T47D (cell line): ENCODE data around the gene ATXN2.
"Not testable (repeated sequence)": the region's sequence is repeated elsewhere in the genome, so short reads cannot be mapped to it uniquely, and the experiment has no call there.

ENCODE experiments used
- DNase-seq, 2 experiments: peaks; one replicate each; pipeline versions ENCODE4 v3.0.0 to v3.0.0-alpha.2; 2011 to 2012; ENCODE audit warnings: low read depth in 1 of 2, low spot score in 1 of 2
- JUND ChIP-seq: IDR thresholded peaks from 2 replicates; pipeline ENCODE4 v1.6.1; 2012; ENCODE audit warnings: low read depth
- in situ Hi-C: cut with HindIII; loops from 2 replicates; pipeline ENCODE4 v1.10.0; 2016; ENCODE audit warnings: low sequenced_read_pairs, low pct_unique_long_range_greater_than_20kb

ATXN2 gene

DNA sequence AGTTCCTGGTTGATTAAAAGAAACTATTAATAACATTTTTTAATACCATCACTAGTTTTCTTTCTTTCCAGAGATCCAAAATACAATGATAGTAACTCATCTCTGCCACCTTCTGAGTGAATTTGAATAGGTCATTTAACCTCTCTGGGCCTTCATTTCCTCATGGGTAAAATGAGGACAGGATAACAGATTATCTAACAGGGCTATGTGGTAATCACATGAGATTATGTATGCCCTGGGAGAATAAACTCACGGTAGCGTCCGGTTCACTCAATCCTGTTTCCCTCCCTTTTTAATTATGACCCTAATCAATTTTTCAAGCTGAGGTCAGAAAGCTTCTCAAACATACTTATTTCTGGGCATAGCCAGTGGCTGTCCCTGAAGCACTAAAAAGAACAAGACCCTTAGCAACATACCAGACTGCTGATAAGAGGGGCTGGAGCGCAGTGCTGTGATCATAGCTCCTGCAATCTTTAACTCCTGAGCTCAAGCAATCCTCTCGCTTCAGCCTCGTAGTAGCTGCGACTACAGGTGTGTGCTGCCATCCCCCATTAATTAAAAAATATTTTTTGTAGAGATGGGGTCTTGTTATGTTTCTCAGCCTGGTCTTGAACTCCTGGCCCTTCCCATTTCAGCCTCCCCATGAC is 24.2 kb downstream of the ATXN2 start:
- TF ChIP-seq JUND: no peak
- in situ Hi-C loops: no loop called here
- no peak for DNase-seq

DNA sequence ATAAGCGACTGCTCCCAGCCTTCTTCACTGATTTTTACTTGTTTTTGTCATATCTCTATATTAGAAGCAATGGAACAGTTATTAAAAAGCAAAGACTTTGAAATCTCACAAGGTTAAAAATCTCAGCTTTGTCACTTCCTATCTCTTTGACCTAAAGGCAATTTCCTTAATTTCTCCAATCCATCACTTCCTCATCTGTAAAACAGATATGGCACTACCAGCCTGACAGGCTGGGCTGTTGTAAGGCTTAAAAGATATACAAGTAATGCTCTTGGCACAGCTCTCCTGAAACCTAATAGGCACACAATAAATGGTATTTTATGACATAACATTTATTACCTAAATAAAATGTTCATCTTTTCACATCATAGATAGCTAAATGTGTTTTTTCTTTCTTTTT is 25.6 kb downstream of the ATXN2 start:
- no peak for TF ChIP-seq JUND
- no peak for DNase-seq
- in situ Hi-C loops: no loop called here

DNA sequence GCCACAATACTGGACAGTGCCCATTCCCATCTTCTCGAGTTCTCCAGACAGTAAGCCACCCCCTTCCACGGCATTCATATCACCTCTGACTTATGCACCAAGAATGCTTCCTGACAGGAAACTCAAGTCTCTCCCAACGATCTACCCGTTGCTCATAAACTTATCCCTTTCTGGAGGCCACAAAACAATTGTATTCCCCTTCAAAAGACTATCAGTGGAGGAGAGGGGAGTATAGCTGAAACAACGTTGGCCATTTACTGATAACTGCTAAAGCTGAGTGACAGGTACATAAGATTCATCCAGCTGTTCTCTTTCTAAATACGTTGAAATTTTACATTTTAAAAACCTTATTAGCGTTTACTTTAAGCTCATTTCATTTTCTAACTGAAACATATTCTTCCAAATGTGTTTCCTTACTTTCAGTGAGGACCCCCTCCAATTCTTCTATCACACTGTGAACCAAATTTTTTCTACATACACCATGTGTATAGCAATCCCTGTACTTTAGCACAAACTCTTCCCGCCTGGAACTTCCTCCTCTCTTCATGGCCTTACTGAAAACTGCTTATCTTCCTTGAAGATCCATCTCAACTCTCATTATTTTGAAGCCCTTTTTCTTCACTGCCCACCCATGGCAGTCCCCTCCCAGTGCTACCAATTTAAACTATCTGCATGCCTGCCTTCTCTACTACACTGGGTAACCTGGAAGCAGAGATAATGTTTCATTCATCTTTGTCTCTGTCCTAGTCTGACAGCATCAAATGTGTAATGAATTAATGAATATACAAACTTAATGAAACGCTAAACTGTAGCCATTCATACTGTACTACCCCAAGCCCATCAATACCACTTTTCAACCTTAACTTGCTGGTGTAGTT is 28.8 kb downstream of the ATXN2 start:
- peak in 1 of 2 experiments; percentile 59 for DNase-seq
- in situ Hi-C loops: no loop called here
- TF ChIP-seq JUND: 0 out of 2 replicates have a peak, but pooled peaks have one; percentile 32

DNA sequence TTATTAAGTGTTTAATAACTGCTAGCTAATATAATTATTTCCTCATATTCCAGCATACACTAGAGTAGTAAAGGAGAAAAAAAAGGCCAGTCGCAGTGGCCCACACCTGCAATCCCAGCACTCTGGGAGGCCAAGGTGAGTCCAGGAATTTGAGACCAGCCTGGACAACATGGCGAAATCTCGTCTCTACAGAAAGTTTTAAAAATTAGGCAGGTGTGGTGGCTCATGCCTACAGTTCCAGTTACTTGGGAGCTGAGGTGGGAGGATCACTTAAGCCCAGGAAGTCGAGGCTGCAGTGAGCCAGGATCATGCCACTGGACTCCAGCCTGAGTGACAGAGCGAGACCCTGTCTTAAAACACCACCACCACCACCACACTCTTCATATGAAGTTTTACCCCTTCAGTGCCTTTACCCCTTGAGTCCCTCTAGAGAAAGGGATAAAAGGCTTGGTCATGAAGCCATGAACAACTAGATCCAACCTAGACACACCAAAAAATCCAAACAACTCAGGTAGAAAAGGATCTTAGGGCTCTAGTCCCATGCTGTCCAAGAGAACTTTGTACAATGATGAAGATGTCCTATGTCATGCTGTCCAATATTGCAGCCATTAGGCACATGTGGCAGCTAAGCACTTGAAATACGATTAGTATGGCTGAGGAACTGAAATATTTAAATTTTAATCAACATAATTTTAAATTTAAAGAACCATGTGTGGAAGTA is 29.6 kb downstream of the ATXN2 start:
- in situ Hi-C loops: no loop called here
- no peak for DNase-seq
- TF ChIP-seq JUND: no peak

DNA sequence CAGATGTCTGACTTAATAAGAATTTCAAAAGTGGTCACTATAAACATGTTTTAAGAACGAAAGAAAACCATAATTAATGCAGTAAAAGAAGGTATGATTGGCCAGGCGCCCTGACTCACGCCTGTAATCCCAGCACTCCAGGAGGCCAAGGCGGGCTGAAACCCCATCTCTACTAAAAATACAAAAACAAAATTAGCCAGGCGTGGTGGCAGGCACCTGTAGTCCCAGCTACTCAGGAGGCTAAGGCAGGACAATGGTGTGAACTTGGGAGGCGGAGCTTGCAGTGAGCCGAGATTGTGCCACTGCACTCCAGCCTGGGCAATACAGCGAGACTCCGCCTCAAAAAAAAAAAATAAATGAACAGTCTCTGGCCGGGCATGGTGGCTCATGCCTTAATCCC is 38.3 kb downstream of the ATXN2 start:
- in situ Hi-C loops, DNase-seq: not testable (repeated sequence)

DNA sequence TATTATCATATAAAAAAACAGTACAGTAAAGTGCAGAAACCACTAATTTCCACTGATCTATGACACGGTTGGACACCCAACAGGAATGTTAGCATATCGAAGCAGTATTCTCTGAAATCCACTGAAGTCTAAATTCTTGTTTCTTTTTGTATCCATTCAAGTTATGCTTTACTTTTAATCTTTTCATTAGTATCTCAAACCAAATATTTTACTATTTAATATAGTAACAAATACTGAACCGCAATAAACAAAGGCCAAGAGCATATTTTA is 41.1 kb downstream of the ATXN2 start:
- TF ChIP-seq JUND: no peak
- in situ Hi-C loops: no loop called here
- no peak for DNase-seq

DNA sequence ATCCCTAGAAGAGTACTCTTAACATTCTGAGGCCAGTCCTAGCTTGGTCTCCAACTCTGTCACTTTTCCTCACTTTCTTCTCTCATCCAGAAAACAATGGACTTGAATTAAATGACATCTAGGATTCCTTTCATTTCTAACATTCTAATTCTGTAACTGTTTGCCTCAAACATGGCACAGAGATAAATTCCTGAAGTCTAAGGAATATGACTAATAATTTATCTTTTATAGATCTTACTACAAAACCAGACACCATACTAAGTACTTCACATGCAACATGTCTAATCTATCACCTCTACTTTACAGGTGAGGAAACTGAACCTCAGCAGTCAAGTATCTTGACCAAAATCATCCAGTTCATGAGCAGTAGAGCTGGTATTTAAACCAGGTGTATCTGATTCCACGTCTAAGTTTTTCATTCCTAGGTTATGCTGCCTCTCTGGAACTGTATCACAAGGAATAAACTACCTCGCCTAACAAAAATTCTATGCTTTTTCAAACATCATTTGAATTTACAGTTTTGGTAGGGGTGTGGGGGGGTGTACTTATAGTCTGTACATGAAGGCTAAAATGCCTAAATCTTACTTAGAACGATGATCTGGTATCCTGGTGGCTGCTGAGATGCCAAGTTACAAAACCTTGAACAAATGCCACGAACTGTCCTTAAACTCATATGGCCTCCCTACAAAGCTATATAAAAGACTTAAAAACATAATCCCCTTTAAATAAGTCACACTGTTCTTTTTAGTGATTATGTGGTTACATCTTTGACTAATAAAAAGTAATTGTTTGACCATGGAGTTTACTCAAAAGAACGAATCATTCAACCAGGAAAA is 41.6 kb downstream of the ATXN2 start:
- TF ChIP-seq JUND: no peak
- DNase-seq: no peak
- in situ Hi-C loops: no loop called here

DNA sequence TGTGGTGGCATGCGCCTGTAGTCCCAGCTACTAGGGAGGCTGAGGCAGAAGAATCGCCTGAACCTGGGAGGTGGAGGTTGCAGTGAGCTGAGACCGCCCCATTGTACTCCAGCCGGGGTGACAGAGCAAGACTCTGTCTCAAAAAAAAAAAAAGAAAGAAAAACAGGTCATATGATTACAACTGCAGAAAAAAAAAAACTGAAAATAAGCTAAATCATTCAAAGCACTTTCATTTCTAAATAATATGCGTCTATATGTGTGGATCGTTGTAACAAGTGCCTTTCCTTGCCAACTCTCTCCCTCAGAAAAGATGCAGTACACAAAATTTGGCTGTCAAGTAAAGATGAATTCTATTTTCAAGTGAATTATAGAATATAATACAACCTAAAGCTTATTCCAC is 42.4 kb downstream of the ATXN2 start:
- TF ChIP-seq JUND: no peak
- DNase-seq: no peak
- in situ Hi-C loops: no loop called here

DNA sequence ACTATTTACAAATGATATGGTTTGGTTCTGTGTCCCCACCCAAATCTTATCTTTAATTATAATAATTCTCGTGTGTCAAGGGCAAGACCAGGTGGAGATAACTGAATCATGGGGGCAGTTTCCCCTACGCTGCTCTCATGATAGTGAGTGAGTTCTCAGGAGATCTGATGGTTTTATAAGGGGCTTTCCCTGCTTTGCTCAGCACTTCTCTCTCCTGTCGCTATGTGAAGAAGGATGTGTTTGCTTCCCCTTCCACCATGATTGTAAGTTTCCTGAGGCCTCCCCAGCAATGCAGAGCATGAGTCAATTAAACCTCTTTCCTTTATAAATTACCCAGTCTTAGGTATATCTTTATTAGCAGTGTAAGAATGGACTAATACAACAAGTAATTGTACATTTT is 43.8 kb downstream of the ATXN2 start:
- in situ Hi-C loops: not testable (repeated sequence)

DNA sequence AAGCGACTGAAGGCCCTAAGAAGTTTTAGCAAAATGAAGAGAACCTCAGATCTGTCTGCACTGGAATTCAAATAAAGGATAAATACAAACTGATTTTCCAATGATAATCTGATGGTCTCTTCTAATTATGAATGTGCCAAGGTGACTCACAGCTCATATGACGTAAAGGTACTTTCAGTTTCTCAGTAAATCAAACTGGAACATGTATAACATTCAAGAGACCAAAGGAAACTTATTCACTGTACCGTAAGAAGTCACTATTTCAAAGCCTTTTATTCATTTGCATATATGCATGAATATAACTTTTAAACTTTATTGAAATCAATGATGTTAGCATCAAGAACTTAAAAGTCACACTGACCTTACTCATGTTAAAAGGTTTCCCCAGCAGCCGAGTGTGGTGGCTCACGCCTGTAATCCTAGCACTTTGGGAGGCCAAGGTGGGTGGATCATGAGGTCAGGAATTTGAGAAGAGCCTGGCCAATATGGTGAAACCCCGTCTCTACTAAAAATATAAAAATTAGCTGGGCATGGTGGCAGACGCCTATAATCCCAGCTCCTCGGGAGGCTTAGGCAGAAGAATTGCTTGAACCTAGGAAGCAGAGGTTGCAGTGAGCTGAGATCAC is 52.2 kb downstream of the ATXN2 start:
- no peak for DNase-seq
- in situ Hi-C loops: no loop called here
- TF ChIP-seq JUND: no peak

More for the DNA sequence above, 43.8 kb downstream of the ATXN2 start:
- not testable (repeated sequence) for DNase-seq

DNA sequence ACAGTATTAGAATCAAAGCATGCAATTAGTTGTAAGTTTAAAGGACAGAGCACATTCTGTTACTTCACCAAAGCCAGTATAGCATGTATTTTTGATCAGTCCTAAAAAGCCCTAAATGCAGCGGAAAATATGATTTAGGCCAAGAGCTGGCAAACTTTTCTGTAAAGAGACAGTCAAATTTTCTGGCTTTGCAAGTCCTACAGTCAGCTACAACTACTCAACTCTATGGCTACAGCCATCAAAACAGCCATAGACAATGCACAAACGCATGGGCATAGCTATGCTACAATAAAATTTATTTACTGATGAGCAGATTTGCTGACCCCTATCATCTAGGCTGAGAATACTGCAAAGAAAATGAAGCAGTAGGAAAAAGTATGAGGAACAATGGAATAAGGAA is 52.9 kb downstream of the ATXN2 start:
- in situ Hi-C loops: no loop called here
- DNase-seq: no peak

DNA sequence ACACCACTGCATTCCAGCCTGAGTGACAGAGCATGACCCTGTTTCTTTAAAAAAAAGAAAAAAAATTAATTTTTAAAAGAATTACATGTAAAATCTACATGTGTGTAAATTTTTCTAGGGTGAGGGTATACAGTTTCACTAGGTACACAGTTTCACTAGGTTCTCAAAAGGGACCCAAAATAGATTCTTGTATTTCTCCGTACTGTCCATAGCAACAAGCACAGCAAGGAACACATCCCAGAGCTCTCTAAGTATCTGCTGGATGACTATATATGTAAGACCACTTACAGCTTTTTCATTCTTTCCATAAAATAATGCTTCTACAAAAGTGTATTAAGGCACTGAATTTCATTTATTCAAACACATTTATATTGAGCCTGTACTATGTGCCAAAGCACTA is 55.1 kb downstream of the ATXN2 start:
- TF ChIP-seq JUND: no peak
- no peak for DNase-seq
- in situ Hi-C loops: no loop called here

More for the DNA sequence above, 52.9 kb downstream of the ATXN2 start:
- TF ChIP-seq JUND: no peak
